Measurements from ENCODE around the gene HOXA10.

The HOXA10 gene

GRCh38 chr7:27189997-27190748 lies 16.1 kb upstream of the HOXA10 start:
- no peak for DNase-seq

- DNase-seq = no peak
Observed at GRCh38 chr7:27189295-27189996, 15.3 kb upstream of the HOXA10 start.

GRCh38 chr7:27188386-27189294 lies 14.5 kb upstream of the HOXA10 start:
- no peak for DNase-seq

- no peak for DNase-seq
Observed at GRCh38 chr7:27187475-27188385, 13.6 kb upstream of the HOXA10 start.

DNA sequence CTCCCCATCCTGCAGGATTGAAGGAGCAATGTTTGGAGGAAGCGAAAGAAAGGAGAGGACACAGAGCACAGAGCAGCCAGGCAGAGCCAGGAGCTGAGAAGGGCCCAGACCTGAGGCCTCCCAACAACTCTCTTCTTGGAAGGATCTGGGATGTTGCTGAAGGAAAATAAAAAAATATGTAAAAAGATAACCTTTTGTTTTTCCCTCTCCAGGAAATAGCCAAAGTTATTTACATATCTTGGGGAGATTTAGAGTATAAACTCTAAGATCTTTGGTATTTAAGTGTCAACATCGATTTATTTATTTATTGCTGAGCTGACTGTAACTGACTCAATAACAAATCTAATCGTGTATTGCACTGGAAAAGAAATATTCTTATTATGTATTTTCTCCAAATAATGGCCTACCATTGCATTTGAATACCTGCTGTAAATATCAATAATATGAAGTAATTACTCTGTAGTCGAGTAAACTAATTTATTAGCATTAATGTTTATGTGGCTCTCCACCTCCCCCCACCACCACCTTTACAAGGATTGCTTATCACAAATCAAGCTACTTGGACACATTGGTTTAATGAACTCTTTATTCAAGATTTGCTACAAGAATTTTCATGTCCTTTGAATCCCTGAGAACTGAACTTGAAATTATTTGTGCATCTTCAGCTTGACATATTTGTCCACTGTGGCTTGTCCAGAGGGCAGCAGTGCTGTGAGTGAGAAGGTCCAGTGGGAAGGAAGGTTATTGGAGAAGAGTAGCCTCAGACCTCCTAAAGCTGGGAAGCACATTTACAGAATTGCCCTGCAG lies 12.8 kb upstream of the HOXA10 start:
- DNase-seq = no peak

DNA sequence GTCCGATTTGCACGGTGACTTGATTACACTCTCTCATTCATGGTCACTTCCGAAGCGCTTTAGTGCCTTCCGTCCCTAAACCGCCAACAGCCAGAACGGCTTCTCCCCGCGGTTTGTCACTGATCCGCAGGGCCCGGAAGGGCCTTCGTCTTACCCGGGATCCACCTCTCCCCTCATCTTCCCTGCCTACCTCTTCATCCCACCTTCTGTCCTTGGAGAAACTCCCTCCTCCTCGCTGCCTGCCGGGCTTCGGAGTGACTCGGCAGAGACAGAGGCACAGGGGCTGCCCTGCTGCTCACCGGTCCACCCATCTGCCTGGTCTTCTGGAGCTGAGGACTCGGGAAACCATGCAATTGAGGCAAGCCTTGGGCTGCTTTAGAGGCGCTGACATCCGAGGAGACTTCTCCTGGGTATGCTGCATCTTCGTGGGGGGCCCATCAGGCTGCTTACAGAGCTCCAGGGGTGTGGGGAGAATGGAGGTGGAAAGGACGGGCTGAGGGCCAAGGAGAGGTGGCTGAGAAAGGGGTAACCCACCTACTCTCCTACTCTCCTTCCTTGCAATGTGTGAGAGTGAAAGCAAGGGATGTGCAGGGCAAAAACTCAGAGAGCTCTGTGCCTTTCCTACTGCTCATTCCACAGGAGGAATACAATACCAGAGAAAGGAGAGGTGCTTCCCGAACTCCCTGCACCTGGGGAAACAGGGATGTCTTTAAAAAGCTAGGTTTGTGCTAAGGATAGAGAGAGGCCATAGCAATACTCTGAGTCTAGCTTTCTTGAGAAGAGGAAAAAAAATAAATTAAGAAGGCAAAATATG lies 11.9 kb upstream of the HOXA10 start:
- no peak for DNase-seq

- DNase-seq = no peak
Observed at GRCh38 chr7:27185013-27185853, 11.1 kb upstream of the HOXA10 start, which contains the start of gene HOXA11. TSS of gene HOXA11 (minus strand) at chr7:27185232. CDS start at chr7:27185144, 88 bp downstream.

DNA sequence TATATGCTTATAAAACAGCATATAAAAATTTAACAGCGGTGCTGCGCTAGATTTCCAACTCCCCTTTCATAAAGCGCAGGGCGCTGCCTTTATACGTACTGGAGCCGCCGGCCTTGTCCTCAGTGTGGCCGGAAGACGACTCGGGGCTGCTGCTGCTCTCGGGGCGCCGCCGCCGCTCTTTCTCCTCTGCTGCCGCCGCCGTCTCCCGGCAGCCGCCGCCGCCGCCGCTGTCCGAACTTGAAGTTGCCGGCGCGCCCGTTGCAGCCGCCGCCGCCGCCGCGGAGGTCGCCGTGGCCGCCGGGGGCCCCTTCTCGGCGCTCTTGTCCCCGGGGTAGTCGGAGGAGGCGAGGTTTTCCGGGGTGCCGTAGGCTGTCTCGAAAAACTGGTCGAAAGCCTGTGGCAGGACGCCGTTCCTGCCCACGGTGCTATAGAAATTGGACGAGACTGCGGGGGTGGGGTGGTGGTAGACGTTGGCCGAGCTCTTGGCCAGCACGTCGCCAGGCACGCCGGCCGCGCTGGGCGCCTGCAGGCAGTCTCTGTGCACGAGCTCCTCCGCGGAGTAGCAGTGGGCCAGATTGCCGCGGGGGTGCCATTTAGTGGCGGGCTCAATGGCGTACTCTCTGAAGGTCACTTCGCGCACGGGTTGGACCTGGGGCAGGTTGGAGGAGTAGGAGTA lies 10.4 kb upstream of the HOXA10 start:
- no peak for DNase-seq

- no peak for DNase-seq
Observed at GRCh38 chr7:27183682-27184336, 9.7 kb upstream of the HOXA10 start.

GRCh38 chr7:27182861-27183681 lies 9.0 kb upstream of the HOXA10 start:
- DNase-seq = no peak

DNA sequence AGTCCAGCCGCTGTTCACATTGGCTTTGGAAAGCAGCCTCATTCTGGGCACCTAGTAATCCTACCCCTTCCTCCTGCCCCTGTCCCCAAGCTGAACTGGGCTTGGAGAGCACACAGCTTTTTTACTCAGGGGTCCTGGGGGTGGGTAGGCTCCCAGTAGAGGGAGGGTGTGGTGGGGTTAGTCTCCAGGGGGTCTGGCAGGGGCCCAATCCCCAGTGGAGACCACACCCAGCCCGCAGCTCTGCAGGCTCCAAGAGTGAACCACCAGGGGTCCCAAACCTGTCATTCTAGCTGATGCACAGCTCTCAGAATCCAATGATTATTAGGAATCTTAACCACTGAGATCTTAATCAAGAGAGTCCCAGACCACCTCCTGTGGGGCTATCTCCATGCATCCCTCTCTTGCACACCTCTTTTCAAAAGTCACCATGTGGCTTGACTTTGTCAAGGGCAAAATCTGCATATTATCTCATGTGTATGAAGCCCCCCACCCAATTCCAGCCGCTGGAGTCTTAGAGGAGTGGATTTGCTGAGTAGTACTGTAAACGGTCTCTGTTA lies 8.2 kb upstream of the HOXA10 start:
- DNase-seq = no peak

- DNase-seq = no peak
Observed at GRCh38 chr7:27181795-27182275, 7.7 kb upstream of the HOXA10 start.

- no peak for DNase-seq
Observed at GRCh38 chr7:27180431-27181420, 6.6 kb upstream of the HOXA10 start.

GRCh38 chr7:27179503-27180430 lies 5.6 kb upstream of the HOXA10 start:
- peak; percentile 72 for DNase-seq

Measured in stimulated activated CD4-positive, alpha-beta T cell treated with anti-CD3 and anti-CD28 coated beads, Interleukin-4, amount 100 ng/mL, for 1 hour (primary cell).